HG03039 (cell line): ENCODE data around the gene MTHFSD.

Source experiments
- ATAC-seq: cut with Tn5 transposase; IDR thresholded peaks from one replicate; pipeline ENCODE4 v1.9.1; 2021; ENCODE audit warnings: mild to moderate bottlenecking, moderate library complexity; ENCODE audit not compliant: unreplicated experiment

The MTHFSD gene

DNA sequence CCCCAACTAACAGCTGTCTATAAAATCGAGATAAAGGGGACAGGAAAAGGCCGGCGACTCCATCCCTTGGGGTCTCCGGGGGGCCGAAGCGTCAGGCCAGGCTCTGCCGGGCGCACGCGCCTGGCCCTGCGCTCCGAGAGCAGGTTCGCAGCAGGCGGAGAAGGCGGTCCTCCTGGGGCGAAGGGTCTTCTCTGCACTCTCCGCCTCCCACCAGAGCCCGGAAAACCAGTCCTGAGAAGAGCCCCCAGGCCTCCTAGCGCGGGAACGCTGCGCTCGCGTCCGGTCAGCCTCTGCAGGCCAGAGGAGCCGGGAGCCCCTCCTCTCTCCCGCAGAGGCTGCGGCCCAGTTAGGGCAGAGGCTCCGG is 39.6 kb downstream of the MTHFSD start:
- no peak for ATAC-seq

DNA sequence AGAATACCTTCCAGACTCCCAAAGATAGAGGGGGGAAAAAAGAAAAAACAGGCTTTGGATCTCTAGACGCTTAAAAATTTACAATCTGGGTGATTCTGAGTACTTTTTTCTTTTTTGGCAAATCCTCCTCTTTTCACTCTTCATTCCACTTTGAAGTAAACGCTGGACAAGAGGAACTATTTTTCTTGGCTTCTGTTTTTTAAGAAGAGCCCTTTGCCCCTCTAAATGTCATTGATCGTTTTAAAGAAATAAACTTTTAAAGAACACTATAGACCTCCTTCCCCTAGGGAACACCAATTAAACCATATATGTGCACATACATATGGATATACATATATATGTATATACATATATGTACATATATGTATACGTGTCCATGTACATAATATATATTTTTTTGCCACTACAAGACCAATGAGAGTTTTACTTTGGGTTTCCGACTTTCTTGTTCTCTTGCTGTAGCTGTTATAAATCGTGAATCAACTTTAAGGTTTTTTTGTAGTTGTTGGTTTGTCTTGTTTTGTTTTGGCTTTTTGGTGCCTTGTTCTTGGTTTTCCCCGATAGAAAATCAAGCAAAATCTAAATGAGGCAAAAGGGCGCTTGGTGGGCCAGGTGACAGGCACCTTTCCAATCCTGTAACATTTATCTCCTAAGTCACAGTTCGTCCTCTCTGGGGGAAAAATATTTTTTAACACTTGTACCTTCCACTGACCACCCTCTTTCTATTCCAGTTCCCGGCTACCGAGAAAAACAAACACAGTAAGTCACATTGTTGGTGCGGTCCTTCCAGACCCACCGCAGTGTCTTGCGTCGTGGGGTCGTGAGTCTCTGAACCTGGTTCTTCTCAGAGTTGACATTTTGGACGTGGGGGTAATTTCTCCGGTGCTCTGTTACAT is 40.3 kb downstream of the MTHFSD start:
- ATAC-seq: no peak

DNA sequence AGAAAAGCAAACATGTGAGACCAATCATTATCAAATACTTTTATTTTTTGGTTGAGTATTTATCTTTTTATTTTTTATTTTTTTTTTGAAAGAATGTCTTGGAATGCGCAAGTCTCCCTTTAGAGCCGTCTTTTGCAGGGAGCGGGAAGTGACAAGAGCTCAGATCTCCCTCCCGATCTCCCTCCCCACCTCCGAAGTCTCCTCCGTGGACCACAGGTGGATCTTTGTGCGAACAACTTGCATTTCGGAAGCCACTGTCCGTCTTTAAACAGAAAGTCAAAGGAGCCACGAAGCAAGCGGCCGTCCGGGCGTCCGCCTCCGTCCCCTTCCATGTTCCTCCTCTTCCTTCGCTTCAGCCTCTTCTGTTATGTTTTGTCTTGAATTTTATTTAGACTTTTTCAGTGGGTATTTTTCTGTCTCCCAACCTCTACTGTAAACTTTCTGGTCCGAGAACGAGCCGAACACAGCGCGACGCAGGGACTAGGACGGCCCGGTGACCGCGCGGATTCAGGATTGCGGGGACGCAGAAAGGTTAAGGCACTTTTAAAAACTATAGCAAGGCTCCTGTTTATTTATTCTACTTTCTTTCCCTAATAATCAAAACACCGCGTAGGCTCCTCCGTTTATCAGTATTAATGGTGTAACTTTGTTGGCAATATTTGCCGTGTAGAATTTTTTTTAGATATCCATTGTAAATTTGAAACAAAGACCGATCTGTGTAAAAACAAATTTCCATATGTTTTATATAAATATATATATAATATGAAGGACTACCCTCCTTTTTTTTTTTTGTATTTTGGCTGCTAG is 41.4 kb downstream of the MTHFSD start:
- ATAC-seq: no peak

DNA sequence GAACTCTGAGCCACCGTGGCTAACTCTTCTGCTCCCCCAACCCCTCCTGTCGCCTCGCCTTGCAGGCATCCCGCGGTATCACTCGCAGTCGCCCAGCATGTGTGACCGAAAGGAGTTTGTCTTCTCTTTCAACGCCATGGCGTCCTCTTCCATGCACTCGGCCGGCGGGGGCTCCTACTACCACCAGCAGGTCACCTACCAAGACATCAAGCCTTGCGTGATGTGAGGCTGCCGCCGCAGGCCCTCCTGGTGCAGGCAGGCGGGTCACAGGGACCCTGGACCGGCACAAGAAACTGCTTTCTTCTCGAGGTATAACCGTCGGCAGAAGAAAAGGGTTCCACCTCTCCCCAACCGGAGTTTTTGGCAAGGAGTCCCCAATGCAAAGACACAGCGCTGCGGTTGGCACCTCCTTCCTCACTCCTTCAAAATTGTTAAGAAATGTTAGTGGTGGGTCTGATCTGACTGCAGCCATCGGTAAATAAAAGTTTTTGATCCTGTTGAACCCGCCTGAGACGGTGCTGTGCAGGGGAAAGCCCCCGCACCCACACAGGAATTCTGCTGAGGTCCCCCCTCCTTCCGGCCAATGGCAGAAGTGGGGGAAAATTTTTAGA is 42.1 kb downstream of the MTHFSD start:
- ATAC-seq: no peak

DNA sequence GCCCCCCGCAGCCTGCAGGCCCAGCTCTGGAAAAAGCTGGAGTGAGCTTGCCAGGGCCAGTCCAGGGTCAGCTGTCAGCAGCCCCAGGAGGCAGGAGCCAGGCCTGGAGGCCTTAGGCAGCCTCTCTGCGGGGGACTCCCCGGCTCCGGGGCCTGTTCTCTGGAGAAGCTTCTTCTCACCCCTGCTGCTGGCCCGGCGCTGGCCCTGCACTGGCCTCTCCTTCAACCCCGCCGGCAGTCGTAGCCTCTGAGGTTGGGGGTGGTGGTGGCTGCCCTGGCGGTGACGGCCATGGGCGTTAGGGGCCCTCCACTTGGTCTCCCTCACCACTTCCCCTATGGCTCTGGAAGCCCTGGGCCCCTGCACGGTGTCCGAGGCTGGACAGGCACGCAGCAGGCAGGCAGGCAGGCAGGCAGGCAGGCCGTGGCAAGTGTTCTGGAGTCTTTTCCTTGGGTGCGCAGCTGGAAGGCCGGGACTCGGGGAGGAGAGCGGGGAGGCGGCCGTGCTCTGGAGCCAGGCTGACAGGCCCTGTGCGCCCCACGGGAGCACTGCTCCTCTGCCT is 42.7 kb downstream of the MTHFSD start:
- no peak for ATAC-seq

DNA sequence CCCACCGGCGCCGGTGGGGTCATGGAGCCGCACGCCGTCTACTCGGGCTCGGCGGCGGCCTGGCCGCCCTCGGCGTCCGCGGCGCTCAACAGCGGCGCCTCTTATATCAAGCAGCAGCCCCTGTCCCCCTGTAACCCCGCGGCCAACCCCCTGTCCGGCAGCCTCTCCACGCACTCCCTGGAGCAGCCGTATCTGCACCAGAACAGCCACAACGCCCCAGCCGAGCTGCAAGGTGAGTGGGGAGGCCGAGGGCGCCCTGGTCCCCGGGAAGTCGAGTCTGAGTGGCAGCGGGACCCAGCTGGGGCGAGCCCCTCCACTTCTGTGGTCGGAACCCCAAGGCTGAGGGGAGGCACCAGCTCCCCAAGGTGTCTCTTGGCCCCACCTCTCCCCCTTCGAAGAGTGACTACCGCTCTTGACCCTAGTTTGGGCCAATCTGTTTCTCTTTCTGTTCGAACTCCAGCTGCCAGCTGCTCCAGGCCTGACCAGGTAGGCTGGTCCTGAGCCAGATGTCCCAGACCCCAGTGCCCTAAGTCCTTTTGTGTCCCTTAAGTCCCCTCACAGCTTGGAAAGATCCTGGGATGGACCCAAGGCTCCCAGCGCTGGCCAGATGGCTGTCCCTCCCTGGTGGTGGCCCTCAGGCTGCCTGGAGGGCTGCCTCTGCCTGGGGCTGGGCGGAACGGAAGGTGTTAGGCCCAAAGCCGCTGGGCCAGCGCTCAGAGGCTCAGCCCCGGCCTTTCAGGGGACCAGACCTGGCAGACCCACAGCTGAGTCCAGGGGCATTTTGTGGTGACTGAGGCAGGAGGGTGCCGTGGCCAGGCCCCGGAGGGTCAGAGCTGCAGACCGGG is 43.5 kb downstream of the MTHFSD start:
- no peak for ATAC-seq

DNA sequence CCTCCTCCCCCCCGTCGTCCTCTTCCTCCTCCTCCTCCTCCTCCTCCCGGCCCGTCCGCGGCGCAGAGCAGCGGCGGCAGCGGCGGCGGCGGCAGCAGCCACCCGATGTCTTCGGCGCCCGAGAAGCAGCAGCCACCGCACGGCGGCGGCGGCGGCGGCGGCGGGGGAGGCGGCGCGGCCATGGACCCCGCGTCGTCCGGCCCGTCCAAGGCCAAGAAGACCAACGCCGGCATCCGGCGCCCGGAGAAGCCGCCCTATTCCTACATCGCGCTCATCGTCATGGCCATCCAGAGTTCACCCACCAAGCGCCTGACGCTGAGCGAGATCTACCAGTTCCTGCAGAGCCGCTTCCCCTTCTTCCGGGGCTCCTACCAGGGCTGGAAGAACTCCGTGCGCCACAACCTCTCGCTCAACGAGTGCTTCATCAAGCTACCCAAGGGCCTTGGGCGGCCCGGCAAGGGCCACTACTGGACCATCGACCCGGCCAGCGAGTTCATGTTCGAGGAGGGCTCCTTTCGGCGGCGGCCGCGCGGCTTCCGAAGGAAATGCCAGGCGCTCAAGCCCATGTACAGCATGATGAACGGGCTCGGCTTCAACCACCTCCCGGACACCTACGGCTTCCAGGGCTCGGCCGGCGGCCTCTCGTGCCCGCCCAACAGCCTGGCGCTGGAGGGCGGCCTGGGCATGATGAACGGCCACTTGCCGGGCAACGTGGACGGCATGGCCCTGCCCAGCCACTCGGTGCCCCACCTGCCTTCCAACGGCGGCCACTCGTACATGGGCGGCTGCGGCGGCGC is 44.4 kb downstream of the MTHFSD start, which contains the start of gene FOXF1:
FOXF1 (plus strand) TSS at position 63 of the 797 bp plus-strand sequence; CDS start at position 106, 43 bp downstream.
- ATAC-seq: no peak

DNA sequence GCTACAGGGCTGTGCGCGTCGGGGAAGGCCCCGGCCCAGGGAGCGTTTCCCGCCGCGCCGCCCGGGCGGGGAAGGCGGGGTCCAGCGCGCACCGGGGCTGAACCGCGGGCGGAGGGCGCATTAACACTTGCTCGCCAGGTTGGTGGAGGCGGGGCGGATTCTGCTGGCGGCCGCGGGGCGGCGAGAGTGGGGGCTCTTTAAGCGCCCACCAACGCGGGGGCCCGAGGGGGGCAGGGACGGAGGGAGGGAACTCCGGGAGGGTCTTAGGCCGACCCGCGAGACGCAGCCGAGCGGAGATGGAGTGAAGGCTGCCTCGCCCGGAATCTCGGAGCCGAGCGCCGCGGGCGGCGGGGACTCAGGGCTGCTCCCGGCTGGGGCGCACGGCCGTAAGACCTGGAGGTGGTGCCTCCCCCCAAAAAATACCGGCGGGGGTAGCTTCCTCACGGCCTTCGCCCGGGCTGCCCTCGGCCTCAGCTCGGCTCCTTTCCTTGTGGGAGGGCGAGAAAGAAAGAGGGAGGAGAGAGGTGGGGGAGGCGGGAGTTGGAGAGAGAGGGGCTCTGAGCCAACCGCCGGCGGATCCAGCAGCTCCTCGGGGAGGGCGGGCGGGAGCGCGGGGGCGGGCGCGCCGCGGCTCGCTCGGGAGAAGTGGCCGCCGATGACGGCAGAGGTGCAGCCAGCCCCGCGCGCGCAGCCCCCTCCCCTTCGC is 45.1 kb downstream of the MTHFSD start:
- no peak for ATAC-seq

DNA sequence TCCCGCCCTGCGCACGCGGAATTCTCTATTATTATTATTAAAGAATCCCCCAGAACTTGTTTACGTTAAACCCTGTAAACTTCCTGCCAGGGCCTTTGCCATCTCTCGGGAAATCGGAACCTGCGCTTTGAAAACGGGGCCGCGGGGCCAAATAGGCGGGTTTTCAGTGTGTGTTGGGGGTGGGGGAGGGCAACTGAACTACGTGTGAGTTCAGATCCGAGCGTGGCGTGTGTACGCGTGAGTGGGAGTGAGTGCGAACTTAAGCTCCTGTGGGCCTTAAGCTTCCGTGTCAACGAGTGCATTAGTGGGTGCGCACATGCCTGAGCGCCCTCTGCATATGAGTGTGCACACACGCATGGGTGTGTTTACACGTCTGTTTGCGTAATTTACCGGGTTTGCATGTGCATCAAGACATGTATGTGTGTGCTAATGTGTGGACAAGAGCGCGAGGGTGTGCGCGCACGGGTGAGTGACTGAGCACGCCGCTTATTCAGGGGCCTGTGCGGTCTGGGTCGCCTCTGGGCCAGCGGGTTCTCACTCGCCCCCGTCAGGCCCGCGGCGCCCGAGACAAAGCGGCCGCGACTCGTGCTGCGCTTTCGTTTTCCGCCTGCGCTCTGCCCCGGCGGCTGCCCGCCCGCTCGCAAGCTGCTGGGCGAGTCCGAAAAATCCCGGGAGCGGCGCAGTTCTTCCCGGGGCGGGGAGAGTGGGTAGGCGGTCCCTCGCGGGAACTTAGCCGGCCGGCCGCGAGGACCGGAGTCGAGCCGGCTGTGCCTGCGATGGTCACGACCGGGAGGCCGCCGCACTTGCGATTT is 45.9 kb downstream of the MTHFSD start:
- ATAC-seq: no peak

DNA sequence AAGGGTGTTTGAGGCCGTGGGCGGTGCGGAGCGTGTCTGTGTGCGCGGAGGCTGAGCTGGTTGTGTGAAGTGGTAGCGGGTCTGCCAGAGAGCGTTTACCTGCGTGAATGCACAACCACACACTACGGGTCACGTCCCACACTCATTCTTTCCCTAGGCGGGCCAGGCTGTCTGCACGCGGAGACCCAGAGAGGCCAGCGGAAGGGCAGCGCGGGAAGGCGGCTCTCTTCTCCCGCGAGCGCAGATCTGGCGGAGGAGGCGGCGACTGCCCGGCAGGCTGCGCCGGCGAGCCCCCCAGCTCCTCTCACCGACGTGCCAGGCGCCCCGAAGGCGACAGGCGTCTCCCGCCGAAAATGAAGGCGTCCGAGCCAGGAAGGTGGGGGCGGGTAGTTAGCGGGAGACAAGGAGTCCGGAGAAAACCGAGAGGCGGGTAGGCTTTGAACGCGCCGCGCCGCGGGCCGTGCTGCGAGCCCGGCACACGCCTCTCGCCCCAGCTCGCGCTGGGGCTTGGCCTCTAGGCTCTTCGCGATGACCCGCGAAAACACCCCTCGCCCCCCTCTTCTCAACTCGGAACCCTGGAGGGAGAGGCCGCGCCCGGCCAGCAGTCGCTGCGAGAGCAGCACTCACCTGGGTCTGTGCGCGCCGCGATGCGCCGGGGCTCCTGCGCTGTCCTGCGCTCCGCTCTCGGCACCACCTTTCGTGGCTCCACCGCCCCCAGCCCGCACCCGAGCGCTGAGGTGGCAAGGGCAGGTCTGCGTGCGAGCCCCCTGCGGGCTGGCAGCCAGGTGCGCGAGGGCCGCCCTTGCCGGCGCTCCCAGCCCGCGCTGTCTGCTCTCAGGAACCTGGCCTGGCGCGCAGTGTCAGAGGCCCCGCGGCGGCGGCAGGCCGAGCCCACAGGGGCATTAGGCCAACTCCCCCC is 46.7 kb downstream of the MTHFSD start:
- ATAC-seq: no peak

DNA sequence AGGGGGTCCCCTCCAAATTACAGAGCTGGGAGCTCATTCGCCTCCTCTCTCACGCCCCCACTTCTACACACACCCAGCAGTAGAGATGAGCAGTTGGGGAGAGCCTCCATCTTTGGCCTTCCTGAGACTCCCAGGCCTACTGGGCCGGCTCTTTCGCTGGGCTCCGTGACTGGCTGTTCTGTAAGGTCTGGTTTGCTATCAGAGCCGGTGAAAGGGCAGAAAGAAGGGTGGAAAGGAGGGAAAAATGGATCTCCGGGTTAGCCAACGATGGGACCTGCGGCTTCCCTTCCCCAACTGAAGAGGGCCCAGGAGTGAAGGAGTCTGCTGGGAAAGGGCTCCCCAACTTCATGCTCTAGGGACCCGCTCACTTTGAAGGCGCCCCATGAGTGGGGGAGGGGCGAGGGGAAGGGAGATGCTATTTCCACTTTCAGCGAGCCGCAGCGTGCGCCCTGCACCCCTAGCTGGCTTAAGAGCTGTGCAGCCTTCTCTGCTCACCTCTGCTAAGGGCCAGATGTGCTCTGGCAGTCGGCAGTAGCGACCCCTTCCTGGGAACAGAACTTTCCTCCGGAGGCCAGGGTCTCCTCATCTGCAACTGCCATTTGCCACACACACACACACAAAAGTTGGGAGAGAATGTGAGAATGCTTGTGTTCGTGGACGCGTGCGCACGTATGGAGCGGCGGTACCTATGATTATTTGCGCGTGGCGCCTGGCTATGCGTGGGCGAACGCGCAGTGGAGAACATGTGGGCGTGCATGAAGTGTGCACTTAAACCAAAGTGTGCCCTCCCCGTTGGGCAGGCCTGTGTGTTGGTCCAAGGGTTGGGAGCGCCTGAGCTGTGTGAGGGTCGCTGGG is 47.6 kb downstream of the MTHFSD start:
- ATAC-seq: no peak

DNA sequence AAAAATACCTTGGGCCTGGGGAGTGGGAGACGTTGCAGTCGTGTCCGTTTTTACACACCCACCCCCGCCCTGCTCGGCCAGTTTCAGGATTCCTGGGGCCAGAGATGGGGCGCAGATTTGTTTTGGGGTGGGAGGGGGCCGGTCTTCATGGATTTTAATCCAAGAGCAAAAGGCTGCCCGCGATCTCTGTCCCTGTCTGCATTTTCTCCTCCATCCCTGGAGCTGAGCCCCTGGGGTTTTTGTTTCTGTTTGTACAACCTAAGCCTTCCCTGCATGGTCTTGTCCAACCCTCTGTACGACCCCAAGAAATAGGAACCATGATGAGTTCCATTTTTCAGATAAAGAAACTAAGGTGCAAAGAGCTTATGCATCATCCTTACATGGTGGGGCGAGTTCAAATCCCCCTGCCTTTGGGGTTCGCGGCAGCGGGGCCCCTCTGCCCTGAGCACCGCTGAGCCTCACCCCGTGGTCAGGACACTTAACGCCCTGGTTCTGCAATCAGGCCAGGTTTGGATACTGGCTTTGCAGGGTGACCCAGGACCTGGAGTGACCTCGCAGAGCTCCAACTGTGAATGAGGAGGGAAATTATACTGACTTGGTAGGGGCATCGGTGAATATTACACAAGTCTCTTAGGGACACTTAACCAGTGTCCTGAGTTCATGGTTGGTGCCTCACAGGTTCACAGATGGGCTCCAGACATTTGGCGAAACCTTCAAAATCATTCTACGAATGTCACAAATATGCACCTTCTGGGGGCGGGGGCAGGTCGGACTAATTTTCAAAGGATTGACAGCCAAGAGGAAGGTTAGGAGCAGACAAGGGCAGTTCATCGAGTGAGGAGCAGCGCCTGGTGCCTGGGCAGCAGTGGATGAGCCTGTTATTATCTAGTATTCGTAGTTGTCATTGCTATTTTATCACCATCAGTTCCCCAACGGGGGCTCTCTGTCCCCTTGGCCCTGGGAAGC is 48.9 kb downstream of the MTHFSD start:
- no peak for ATAC-seq

DNA sequence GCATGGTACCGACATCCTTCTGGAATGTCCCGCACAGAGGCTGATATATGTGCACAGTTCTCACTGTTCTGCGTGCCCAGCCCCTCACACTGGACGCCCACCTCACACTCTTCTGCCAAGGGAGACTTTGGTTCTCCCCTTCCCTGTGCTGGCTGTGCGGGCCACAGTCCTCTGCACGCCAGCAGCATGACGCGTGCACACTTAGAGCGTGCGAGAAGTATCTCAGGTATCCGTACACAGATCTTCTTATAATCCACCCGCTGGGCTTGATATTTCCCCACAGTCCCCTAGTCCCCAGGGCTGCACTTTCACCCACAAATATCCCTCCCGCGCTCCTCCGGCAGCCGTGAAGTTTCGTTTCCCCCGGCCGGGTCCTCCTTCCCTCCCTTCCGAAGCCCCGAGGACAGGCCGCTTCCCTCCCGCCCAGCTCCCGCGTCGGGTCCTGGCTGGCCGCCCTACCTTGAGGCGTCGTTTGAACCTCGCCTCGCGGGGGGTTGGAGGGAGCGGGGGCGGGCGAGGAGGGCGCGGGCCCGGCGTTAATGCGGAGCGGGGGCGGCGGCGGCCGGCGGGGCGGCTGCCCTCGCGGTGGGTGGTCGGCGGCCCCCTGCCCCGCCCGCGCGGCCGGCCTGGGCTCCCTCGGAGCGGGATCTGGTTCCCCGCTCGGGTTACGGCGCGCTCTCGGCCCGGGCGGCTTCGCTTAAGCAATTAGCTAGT is 49.7 kb downstream of the MTHFSD start:
- ATAC-seq: no peak
